ENCODE results near the gene COX6B2.

Gene COX6B2

GRCh38 chr19:55383279-55384130, 29.0 kb upstream of the COX6B2 start:
- peak; percentile 50 for DNase-seq

GRCh38 chr19:55382522-55383054, 28.1 kb upstream of the COX6B2 start:
- no peak for DNase-seq

- no peak for DNase-seq
These were observed 27.5 kb upstream of the COX6B2 start for GRCh38 chr19:55382013-55382412.

GRCh38 chr19:55379174-55379573, 24.7 kb upstream of the COX6B2 start:
- DNase-seq, result no peak

- DNase-seq, result no peak
These were observed 23.0 kb upstream of the COX6B2 start for GRCh38 chr19:55377356-55378131.

GRCh38 chr19:55376241-55376933, 21.9 kb upstream of the COX6B2 start, which contains the start of gene TMEM190:
TMEM190 (plus strand) TSS chr19:55376826; CDS start chr19:55376854, 28 bp downstream.
- DNase-seq, result no peak

GRCh38 chr19:55373993-55374757, 19.7 kb upstream of the COX6B2 start:
- no peak for DNase-seq

GRCh38 chr19:55373306-55373992, 18.9 kb upstream of the COX6B2 start:
- DNase-seq, result no peak

- no peak for DNase-seq
These were observed 18.0 kb upstream of the COX6B2 start for GRCh38 chr19:55372316-55373081.

- no peak for DNase-seq
These were observed 15.9 kb upstream of the COX6B2 start, which contains the start of gene IL11 for GRCh38 chr19:55370305-55370988. IL11 (minus strand) TSS chr19:55370463; CDS start chr19:55370310, 153 bp downstream.

GRCh38 chr19:55369653-55370304, 15.3 kb upstream of the COX6B2 start:
- DNase-seq, result peak; percentile 27

- DNase-seq, result peak; percentile 12
These were observed 14.4 kb upstream of the COX6B2 start for GRCh38 chr19:55368701-55369563.

- no peak for DNase-seq
These were observed 13.6 kb upstream of the COX6B2 start for GRCh38 chr19:55368106-55368505.

GRCh38 chr19:55366790-55367189, 12.3 kb upstream of the COX6B2 start:
- DNase-seq, result no peak

GRCh38 chr19:55365964-55366363, 11.4 kb upstream of the COX6B2 start:
- no peak for DNase-seq

- no peak for DNase-seq
These were observed 10.7 kb upstream of the COX6B2 start for GRCh38 chr19:55365245-55365644.

- no peak for DNase-seq
These were observed 8.6 kb upstream of the COX6B2 start, which contains the start of gene GARIN5B for GRCh38 chr19:55362990-55363716. GARIN5B (minus strand) TSS chr19:55363260; CDS start chr19:55363066, 194 bp downstream.
